Measurements from ENCODE around the gene BRS3.

BRS3 gene

DNA sequence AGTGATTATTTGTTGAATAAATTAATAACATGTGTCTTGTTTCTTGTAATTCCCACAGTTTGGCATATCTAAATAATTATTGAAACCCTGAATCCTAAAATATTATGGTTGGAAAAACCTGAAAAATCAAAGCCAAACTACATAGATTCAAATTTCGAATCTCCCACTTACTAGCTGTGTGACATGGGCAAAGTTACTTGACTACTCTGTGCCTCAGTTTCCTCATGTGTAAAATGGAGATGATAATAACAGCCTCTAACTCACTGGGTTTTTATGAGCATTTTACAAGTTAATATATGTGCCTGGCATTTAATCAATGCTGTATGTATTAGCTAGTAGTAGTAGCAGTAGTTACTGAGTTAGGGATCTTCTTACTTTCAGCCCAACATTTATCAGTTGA, 34.6 kb upstream of the BRS3 start:
- no CpG with 5 or more reads among the region's 1 CpG for WGBS, 2 donors (ENCODE audit: extremely low coverage in 2 of 2, insufficient read length in 2 of 2, insufficient replicate concordance in 1 of 2)
- H3K9me3 ChIP-seq (replicated peaks in 1 of 2; ENCODE audit: control insufficient read depth in 2 of 2, insufficient read depth in 1 of 2, low read depth in 1 of 2, low read length in 2 of 2): no peaks in the 10 kb centered on the region
- H4K8ac ChIP-seq (ENCODE audit: low read depth, low read length): no peak overlapping the region

DNA sequence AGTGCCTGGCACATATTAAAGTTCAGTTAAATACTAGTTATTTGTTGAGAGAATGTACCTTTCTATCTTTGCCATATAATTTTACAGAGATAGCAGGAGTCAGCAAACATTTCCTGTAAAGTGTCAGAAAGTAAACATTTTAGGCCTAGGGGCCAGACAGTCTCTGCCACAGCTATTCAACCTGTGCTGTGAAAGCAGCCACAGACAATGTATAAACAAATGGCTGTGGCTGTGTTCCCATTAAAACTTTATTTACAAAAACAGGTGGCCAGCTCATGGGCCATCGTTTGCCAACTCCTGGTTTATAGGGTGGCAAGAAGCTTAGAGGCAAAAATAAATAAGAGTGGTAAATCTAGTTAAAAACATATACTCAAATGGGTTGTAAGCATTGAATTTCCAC, 34.0 kb upstream of the BRS3 start:
- H4K91ac ChIP-seq (ENCODE audit: low read depth, low read length, poor library complexity): no peak overlapping the region
- no peak overlapping the region for H4K8ac ChIP-seq (ENCODE audit: low read depth, low read length)
- no peaks in the 10 kb centered on the region for H3K9me3 ChIP-seq (replicated peaks in 1 of 2; ENCODE audit: control insufficient read depth in 2 of 2, insufficient read depth in 1 of 2, low read depth in 1 of 2, low read length in 2 of 2)
- H3K27me3 ChIP-seq (ENCODE audit: control insufficient read depth in 3 of 3, insufficient read depth in 3 of 3, low read depth in 1 of 3, low read length in 3 of 3): peaks cover 0 to 7% (median 0%) of the 10 kb centered on the region in 3 experiments
- H3K23ac ChIP-seq (ENCODE audit: low read depth, low read length, poor library complexity): no peak overlapping the region
- H3K9ac ChIP-seq (ENCODE audit: low read depth, low read length, poor library complexity): no peak overlapping the region
- no peak overlapping the region for H3K4me3 ChIP-seq (ENCODE audit: low read length in 2 of 2)
- H3K14ac ChIP-seq (ENCODE audit: low read length): no peak overlapping the region
- H2AK5ac ChIP-seq (ENCODE audit: low read depth, low read length): no peak overlapping the region
- H2BK120ac ChIP-seq (ENCODE audit: low read depth, low read length): no peak overlapping the region
- no peak overlapping the region for H2BK5ac ChIP-seq (ENCODE audit: low read length)
- DNase-seq (ENCODE audit: low spot score): no peak
- H2AFZ ChIP-seq (ENCODE audit: low read length): no peak overlapping the region
- WGBS, 2 donors (ENCODE audit: extremely low coverage in 2 of 2, insufficient read length in 2 of 2, insufficient replicate concordance in 1 of 2): no CpG with 5 or more reads among the region's 1 CpG
- no peak overlapping the region for H3K4ac ChIP-seq (ENCODE audit: low read length)
- no peaks in the 10 kb centered on the region for H3K4me1 ChIP-seq (ENCODE audit: control insufficient read depth in 2 of 2, insufficient read depth in 1 of 2, low read depth in 1 of 2, low read length in 2 of 2)
- no peaks in the 10 kb centered on the region for H3K79me1 ChIP-seq (ENCODE audit: low read depth, low read length)
- no peak overlapping the region for H2BK15ac ChIP-seq (ENCODE audit: low read length)
- H3K18ac ChIP-seq (ENCODE audit: low read length): no peak overlapping the region
- no peak overlapping the region for H3K27ac ChIP-seq (replicated peaks; ENCODE audit: low read length)
- H3K4me2 ChIP-seq (ENCODE audit: insufficient read depth, low read length, poor library complexity, severe bottlenecking): no peak overlapping the region
- H2BK12ac ChIP-seq (ENCODE audit: low read length): no peak overlapping the region
- H3K36me3 ChIP-seq (replicated peaks in 1 of 2; ENCODE audit: control insufficient read depth in 2 of 2, insufficient read depth in 2 of 2, low read length in 2 of 2): no peaks in the 10 kb centered on the region

More for the DNA sequence above, 34.6 kb upstream of the BRS3 start:
- Histone ChIP-seq H2AFZ (ENCODE audit: low read length) (no peak overlapping the region), H3K9ac (ENCODE audit: low read depth, low read length, poor library complexity) (no peak overlapping the region), H3K14ac (ENCODE audit: low read length) (no peak overlapping the region), H3K27ac (replicated peaks; ENCODE audit: low read length) (no peak overlapping the region), H3K36me3 (replicated peaks in 1 of 2; ENCODE audit: control insufficient read depth in 2 of 2, insufficient read depth in 2 of 2, low read length in 2 of 2) (no peaks in the 10 kb centered on the region), H3K4me3 (ENCODE audit: low read length in 2 of 2) (no peak overlapping the region), H2BK120ac (ENCODE audit: low read depth, low read length) (no peak overlapping the region), H3K27me3 (ENCODE audit: control insufficient read depth in 3 of 3, insufficient read depth in 3 of 3, low read depth in 1 of 3, low read length in 3 of 3) (peaks cover 0 to 2% (median 0%) of the 10 kb centered on the region in 3 experiments), H3K4me2 (ENCODE audit: insufficient read depth, low read length, poor library complexity, severe bottlenecking) (no peak overlapping the region), H3K23ac (ENCODE audit: low read depth, low read length, poor library complexity) (no peak overlapping the region), H2AK5ac (ENCODE audit: low read depth, low read length) (no peak overlapping the region), H2BK5ac (ENCODE audit: low read length) (no peak overlapping the region), H3K4me1 (ENCODE audit: control insufficient read depth in 2 of 2, insufficient read depth in 1 of 2, low read depth in 1 of 2, low read length in 2 of 2) (no peaks in the 10 kb centered on the region), H4K91ac (ENCODE audit: low read depth, low read length, poor library complexity) (no peak overlapping the region), H3K18ac (ENCODE audit: low read length) (no peak overlapping the region), H3K79me1 (ENCODE audit: low read depth, low read length) (no peaks in the 10 kb centered on the region), H3K4ac (ENCODE audit: low read length) (no peak overlapping the region), H2BK15ac (ENCODE audit: low read length) (no peak overlapping the region), H2BK12ac (ENCODE audit: low read length) (no peak overlapping the region)
- DNase-seq (ENCODE audit: low spot score): no peak

DNA sequence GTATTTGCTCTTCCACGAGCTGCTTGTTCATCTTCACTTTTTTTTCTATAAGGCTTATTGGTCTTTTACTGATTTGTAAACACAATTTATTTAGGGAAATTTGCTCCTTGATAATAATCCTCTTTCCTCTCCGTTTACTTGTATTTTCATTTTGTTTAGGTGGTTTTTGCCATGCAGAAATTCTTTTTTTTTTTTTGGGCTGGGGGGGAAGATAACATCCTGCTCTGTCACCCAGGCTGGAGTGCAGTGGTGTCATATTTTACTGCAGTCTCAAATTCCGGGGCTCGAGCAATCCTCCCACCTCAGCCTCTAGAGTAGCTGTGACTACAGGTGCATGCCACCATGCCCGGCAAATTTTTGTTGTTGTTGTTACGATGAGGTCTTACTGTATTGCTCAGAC, 31.6 kb upstream of the BRS3 start:
- no peaks in the 10 kb centered on the region for H3K36me3 ChIP-seq (replicated peaks in 1 of 2; ENCODE audit: control insufficient read depth in 2 of 2, insufficient read depth in 2 of 2, low read length in 2 of 2)
- H2BK120ac ChIP-seq (ENCODE audit: low read depth, low read length): no peak overlapping the region
- H3K27ac ChIP-seq (replicated peaks; ENCODE audit: low read length): no peak overlapping the region
- no peak overlapping the region for H3K4me3 ChIP-seq (ENCODE audit: low read length in 2 of 2)
- H3K9me3 ChIP-seq (replicated peaks in 1 of 2; ENCODE audit: control insufficient read depth in 2 of 2, insufficient read depth in 1 of 2, low read depth in 1 of 2, low read length in 2 of 2): no peaks in the 10 kb centered on the region
- no peak overlapping the region for H2BK5ac ChIP-seq (ENCODE audit: low read length)
- H3K9ac ChIP-seq (ENCODE audit: low read depth, low read length, poor library complexity): no peak overlapping the region
- no peak for DNase-seq (ENCODE audit: low spot score)
- no peak overlapping the region for H4K8ac ChIP-seq (ENCODE audit: low read depth, low read length)
- no peak overlapping the region for H2AK5ac ChIP-seq (ENCODE audit: low read depth, low read length)
- no peak overlapping the region for H3K18ac ChIP-seq (ENCODE audit: low read length)
- no peaks in the 10 kb centered on the region for H3K4me1 ChIP-seq (ENCODE audit: control insufficient read depth in 2 of 2, insufficient read depth in 1 of 2, low read depth in 1 of 2, low read length in 2 of 2)
- no peak overlapping the region for H2AFZ ChIP-seq (ENCODE audit: low read length)
- H3K27me3 ChIP-seq (ENCODE audit: control insufficient read depth in 3 of 3, insufficient read depth in 3 of 3, low read depth in 1 of 3, low read length in 3 of 3): peaks cover 0 to 7% (median 0%) of the 10 kb centered on the region in 3 experiments
- no peak overlapping the region for H3K23ac ChIP-seq (ENCODE audit: low read depth, low read length, poor library complexity)
- H3K79me1 ChIP-seq (ENCODE audit: low read depth, low read length): no peaks in the 10 kb centered on the region
- no peak overlapping the region for H3K4ac ChIP-seq (ENCODE audit: low read length)
- no peak overlapping the region for H4K91ac ChIP-seq (ENCODE audit: low read depth, low read length, poor library complexity)
- no CpG with 5 or more reads among the region's 6 CpGs for whole genome bisulfite sequencing, 2 donors (ENCODE audit: extremely low coverage in 2 of 2, insufficient read length in 2 of 2, insufficient replicate concordance in 1 of 2)
- no peak overlapping the region for H3K4me2 ChIP-seq (ENCODE audit: insufficient read depth, low read length, poor library complexity, severe bottlenecking)
- no peak overlapping the region for H2BK12ac ChIP-seq (ENCODE audit: low read length)
- no peak overlapping the region for H2BK15ac ChIP-seq (ENCODE audit: low read length)
- no peak overlapping the region for H3K14ac ChIP-seq (ENCODE audit: low read length)

DNA sequence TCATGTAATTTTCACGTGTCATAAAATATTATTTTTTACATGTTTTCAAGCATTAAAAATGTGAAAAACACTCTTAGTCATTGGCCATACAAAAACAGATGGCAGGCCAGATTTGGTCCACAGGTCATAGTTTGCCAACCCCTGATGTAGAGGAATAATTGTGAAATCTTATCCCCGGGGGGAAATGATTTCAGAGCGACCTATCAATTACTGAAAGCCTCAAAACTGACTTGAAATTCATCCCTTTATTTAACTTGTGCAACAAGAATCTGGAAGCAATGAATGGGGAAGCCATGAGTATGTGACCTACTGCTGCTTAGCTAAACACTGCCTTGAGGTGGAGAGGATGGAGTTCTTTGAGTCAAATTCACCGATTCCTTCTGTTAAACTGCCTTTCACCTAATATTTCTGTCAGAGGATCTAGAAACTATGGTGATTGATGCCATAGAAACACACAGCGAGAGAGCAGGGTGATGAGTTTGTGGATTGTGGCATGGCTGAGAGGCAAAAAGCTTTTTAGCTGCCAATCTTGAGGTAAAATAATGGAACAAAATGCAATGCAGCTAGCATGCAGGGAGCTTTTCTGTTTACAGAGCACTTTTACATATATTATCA, 30.3 kb upstream of the BRS3 start:
- no peak for DNase-seq (ENCODE audit: low spot score)
- Histone ChIP-seq H3K9ac (ENCODE audit: low read depth, low read length, poor library complexity) (no peak overlapping the region), H2BK15ac (ENCODE audit: low read length) (no peak overlapping the region), H2AK5ac (ENCODE audit: low read depth, low read length) (no peak overlapping the region), H3K4me3 (ENCODE audit: low read length in 2 of 2) (no peak overlapping the region), H2BK12ac (ENCODE audit: low read length) (no peak overlapping the region), H3K36me3 (replicated peaks in 1 of 2; ENCODE audit: control insufficient read depth in 2 of 2, insufficient read depth in 2 of 2, low read length in 2 of 2) (no peaks in the 10 kb centered on the region), H3K23ac (ENCODE audit: low read depth, low read length, poor library complexity) (no peak overlapping the region), H3K4ac (ENCODE audit: low read length) (no peak overlapping the region), H3K79me1 (ENCODE audit: low read depth, low read length) (no peaks in the 10 kb centered on the region), H3K27ac (replicated peaks; ENCODE audit: low read length) (no peak overlapping the region), H3K18ac (ENCODE audit: low read length) (no peak overlapping the region), H2AFZ (ENCODE audit: low read length) (no peak overlapping the region), H4K8ac (ENCODE audit: low read depth, low read length) (no peak overlapping the region), H2BK5ac (ENCODE audit: low read length) (no peak overlapping the region), H3K27me3 (ENCODE audit: control insufficient read depth in 3 of 3, insufficient read depth in 3 of 3, low read depth in 1 of 3, low read length in 3 of 3) (peaks cover 0 to 7% (median 0%) of the 10 kb centered on the region in 3 experiments), H3K4me2 (ENCODE audit: insufficient read depth, low read length, poor library complexity, severe bottlenecking) (no peak overlapping the region), H2BK120ac (ENCODE audit: low read depth, low read length) (no peak overlapping the region), H4K91ac (ENCODE audit: low read depth, low read length, poor library complexity) (no peak overlapping the region), H3K14ac (ENCODE audit: low read length) (no peak overlapping the region), H3K4me1 (ENCODE audit: control insufficient read depth in 2 of 2, insufficient read depth in 1 of 2, low read depth in 1 of 2, low read length in 2 of 2) (no peaks in the 10 kb centered on the region), H3K9me3 (replicated peaks in 1 of 2; ENCODE audit: control insufficient read depth in 2 of 2, insufficient read depth in 1 of 2, low read depth in 1 of 2, low read length in 2 of 2) (no peaks in the 10 kb centered on the region)
- no CpG with 5 or more reads among the region's 5 CpGs for WGBS, 2 donors (ENCODE audit: extremely low coverage in 2 of 2, insufficient read length in 2 of 2, insufficient replicate concordance in 1 of 2)
